GM21423 (cell line): ENCODE results near the gene EIF4E2.
"Not testable (repeated sequence)": the region's sequence is repeated elsewhere in the genome, so short reads cannot be mapped to it uniquely, and the experiment has no call there.

Experiments used
- ATAC-seq: cut with Tn5 transposase; IDR thresholded peaks from one replicate; pipeline ENCODE4 v1.9.1; 2021; ENCODE audit warnings: mild to moderate bottlenecking, moderate library complexity; ENCODE audit not compliant: unreplicated experiment

EIF4E2 gene

DNA sequence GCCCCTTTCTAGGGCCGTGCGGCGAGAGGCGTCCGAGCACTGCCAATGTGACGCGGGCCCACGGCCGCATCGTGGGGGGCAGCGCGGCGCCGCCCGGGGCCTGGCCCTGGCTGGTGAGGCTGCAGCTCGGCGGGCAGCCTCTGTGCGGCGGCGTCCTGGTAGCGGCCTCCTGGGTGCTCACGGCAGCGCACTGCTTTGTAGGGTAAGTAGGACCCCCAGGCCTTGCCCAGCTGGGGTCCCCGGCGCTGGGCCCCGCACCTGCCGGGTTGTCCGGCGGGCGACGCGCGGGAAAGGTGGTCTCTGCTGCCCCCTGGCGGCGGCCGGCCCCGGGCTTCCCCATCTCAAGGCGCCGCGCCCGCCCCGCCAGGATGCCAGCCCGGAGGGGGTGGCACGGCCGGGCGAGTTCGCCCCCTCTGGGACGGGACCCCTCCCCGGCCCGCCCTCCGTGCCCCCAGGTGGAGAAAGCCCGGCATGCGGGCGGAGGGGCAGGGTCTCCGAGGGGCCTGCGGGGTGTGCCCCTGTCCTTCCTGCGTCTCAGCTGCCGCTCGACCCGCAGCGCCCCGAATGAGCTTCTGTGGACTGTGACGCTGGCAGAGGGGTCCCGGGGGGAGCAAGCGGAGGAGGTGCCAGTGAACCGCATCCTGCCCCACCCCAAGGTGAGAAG lies 28.4 kb upstream of the EIF4E2 start:
- peak; percentile 60 for ATAC-seq

DNA sequence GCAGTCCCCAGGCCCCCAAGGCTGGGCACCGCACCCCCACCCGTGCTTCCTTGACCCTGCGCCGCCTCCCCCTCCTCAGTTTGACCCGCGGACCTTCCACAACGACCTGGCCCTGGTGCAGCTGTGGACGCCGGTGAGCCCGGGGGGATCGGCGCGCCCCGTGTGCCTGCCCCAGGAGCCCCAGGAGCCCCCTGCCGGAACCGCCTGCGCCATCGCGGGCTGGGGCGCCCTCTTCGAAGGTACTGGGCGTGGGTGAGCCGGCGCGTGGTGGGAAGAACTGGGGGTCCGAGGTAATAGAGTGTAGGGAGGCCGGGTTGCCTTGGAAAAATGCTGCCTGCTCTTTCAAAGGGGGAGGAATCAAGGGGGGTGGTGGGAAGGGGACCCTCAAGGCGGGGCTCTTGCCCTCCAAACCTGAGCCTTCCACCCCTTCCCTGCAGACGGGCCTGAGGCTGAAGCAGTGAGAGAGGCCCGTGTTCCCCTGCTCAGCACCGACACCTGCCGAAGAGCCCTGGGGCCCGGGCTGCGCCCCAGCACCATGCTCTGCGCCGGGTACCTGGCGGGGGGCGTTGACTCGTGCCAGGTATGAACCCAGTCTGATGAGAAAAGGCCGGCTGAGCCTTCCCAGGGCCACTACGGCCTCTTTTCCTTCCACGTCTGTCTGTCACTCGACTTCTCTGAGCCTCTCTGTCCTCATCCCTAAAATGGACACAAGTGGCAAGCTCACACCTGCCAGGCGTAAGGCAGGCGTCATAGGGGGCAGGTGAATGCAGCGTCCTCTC lies 27.7 kb upstream of the EIF4E2 start:
- no peak for ATAC-seq

DNA sequence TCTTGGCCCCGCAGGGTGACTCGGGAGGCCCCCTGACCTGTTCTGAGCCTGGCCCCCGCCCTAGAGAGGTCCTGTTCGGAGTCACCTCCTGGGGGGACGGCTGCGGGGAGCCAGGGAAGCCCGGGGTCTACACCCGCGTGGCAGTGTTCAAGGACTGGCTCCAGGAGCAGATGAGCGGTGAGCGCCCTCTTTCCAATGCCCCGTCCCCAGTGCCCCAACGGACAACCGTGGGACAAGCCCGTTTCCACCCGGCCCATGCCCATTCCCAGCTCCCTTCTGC lies 27.1 kb upstream of the EIF4E2 start:
- ATAC-seq: no peak

DNA sequence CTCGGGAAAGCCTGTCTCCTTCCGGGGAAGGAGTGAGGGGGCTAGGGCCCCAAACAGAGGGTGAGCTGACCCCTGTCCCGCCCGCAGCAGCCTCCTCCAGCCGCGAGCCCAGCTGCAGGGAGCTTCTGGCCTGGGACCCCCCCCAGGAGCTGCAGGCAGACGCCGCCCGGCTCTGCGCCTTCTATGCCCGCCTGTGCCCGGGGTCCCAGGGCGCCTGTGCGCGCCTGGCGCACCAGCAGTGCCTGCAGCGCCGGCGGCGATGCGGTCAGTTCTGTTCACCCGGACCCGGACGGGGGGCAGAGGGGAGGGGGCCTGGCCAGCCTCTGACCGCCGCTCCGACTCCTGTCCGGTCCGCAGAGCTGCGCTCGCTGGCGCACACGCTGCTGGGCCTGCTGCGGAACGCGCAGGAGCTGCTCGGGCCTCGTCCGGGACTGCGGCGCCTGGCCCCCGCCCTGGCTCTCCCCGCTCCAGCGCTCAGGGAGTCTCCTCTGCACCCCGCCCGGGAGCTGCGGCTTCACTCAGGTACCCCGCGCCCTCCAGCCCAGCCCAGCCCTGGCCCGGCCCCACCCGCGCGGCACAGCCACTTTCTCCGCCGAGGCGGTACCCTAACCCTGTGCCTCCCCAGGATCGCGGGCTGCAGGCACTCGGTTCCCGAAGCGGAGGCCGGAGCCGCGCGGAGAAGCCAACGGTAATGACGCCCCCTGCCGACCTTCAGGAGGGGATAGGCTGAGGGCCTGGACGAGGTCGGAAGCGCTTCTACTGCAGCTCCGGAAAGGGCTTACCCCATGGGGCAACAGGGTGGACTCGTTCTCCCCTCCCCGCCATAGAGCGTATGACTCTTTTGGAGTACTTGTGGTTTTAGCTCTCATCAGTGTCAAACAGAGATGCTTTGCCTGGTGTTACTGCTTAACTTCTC lies 26.5 kb upstream of the EIF4E2 start:
- no peak for ATAC-seq

DNA sequence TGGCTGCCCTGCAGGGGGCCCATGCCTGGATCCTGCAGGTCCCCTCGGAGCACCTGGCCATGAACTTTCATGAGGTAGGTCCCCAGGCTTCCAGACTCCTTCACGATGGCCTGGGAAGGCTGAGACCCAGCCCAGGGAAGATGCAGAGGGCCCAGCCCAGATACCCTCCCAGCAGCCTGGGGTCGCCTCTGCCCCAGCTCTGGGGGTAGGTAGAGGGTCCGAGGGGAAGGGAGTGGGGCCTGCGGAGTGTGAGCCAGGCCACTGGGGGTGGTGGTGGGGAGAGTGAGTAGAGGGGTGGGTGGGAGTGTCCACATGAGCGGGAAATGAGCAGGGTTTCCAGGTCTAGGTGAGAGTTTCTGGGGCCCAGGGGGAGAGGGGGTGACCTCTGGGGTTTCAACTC lies 25.7 kb upstream of the EIF4E2 start:
- no peak for ATAC-seq

DNA sequence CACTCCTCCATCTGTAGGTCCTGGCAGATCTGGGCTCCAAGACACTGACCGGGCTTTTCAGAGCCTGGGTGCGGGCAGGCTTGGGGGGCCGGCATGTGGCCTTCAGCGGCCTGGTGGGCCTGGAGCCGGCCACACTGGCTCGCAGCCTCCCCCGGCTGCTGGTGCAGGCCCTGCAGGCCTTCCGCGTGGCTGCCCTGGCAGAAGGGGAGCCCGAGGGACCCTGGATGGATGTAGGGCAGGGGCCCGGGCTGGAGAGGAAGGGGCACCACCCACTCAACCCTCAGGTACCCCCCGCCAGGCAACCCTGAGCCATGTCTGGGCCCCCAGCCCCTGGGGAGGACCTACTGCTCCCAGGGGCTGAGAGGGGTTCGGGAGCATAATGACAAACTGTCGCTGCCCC lies 25.3 kb upstream of the EIF4E2 start:
- no peak for ATAC-seq

DNA sequence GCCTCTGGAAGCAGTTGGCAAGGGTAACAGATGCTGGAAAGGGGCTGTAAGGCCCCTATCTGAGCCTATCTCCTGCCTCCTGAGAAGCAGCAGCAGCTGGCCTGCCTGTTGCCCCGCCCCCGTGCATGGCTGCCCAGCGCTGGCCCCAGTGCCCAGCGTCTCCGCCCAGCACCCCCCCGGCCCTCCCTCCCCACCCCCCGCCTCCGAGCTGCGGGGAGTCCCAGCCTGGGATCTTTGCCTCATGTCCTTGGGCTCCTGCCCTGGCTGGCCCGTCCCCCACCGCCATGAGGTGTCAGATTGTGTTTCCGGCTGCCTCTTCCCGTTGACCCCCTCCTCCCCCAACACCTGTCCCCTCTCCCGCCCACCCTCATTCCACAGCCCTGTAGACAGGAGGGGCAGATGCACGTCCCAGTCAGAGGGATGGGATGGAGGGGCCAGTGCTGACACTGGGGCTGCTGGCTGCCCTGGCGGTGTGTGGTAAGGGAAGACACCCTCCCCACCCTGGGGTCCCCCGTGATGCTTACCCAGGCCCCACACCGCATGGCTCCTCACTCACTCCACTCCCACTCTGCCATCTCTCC lies 24.6 kb upstream of the EIF4E2 start, which contains the start of gene CHRND:
TSS of gene CHRND (plus strand) at position 370 of the 581 bp plus-strand sequence. CDS start at position 426, 56 bp downstream.
- ATAC-seq: no peak

DNA sequence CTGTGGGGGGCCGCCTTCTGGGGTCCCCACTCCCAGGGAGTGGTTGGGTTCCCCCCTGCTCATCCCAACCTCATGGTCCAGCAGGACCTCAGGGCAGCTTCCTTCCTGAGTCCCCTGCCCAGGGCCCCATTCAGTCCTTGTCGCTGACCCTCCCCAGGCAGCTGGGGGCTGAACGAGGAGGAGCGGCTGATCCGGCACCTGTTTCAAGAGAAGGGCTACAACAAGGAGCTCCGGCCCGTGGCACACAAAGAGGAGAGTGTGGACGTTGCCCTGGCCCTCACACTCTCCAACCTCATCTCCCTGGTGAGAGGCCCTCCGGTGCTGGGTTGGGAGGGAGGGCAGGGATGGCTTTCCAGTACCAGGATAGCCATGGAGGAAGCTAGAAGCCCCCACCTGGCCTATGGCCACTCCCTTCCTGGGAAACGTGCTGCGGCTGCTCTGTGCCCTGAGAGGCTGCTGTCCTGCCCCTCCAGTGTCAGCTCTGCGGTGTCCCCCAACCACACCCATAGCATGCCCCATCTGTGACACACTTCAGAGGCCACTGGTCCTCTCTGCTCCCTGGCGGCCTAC lies 24.0 kb upstream of the EIF4E2 start:
- no peak for ATAC-seq

DNA sequence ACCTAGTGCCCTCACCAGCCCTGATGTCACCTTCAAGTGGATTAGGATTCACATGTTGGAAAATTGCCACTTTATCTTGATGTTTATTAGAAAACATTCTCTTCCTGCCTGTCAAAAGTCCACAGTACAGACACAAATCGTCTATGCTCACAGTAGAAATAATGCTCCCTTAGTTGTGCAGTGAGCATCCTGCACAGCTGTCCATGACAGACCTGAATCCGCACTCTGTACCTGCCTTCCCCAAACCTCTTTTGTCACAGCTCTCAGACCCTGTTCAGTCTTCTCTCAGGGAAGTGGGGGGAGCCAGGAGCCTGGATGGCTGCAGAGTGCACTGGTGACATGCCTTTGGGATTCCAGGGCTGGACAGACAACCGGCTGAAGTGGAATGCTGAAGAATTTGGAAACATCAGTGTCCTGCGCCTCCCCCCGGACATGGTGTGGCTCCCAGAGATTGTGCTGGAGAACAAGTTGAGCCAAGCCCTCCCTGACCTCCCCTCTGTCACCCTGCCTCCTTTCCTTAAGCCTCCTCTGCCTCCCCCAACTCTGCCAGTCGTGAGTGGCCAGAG lies 22.5 kb upstream of the EIF4E2 start:
- ATAC-seq: no peak

DNA sequence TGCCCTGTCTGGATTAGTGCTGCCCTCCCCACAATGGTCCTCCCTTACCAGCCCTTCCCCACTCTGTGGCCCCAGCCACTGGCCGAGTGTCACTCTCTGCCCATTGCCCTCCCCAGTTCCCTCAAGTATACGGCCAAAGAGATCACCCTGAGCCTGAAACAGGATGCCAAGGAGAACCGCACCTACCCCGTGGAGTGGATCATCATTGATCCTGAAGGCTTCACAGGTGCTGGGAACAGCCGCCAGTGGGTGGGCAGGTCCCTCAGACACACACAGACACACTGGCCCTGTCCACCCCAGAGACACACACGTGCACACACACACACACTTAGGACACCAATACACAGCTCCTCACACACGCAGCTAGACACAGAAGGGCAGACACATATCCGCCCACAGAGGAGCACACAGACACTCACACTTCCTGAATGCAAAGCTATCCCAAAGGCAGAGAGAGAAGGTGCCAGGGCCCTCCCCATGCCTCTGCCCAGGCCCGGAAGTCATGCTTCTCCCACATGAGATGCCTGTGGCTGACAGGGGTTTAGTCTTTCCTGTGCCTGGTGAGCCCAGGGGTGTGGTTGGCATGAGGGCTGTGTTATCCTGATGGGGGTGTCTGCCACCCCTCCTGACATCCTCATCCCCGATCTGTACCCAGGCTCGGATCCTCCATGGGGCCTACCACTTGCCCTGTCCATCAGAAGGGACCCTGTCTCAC lies 21.6 kb upstream of the EIF4E2 start:
- no peak for ATAC-seq

DNA sequence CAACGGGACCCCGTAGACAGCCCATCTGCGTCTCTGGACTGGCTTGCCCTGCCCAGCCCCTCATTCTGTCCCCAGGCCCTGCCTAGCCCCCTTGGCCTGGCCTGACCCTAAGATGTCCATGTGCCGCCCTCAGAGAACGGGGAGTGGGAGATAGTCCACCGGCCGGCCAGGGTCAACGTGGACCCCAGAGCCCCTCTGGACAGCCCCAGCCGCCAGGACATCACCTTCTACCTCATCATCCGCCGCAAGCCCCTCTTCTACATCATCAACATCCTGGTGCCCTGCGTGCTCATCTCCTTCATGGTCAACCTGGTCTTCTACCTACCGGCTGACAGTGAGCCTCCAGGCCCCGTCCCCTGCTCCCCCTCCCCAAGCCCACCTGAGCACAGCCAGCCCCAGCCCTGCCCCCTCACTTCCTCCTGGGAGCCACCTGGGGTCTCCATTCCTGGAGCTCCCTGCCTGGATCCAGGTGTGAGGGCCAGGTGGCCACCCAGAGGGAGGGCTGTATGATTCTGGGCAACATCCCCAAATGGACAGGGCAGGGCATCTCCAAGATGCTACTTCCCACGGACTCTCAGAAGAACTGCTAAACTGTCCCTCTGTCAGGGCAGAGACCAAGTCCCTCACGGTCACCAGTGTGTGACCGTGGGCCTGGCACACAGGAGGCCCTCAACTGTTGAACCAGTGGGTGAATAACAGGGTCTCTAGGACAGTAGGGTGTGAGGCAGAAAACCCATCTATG lies 20.5 kb upstream of the EIF4E2 start:
- ATAC-seq: no peak

DNA sequence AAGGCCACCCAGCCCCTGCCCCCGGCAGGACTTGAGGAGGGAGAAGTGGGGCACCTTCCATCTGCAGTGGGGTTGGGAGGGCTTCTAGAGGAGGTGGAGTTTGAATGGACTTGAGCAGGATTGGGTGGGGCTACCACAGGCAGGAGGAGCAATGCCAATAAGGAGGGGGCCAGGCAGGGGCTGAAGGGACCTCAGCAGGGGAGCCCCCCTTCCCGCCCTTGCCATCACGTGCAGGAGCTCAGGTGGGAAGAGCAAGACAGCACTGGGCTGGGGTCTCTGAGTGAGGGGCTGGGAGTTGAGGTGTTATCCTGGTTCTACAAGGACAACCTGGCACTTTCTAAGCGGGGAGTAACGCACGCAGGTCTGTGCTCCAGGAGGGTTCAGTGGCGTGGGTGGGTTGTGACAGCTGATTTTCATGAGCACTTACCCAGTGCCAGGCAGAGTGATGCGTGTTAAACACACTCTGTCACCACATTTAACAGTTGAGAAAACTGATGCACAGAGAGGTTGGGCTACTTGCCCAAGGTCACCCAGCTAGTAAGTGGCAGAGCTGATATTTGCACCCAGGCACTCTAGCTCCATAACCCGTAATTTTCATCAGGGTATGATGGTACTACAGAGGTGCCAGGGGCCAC lies 19.7 kb upstream of the EIF4E2 start:
- ATAC-seq: no peak

DNA sequence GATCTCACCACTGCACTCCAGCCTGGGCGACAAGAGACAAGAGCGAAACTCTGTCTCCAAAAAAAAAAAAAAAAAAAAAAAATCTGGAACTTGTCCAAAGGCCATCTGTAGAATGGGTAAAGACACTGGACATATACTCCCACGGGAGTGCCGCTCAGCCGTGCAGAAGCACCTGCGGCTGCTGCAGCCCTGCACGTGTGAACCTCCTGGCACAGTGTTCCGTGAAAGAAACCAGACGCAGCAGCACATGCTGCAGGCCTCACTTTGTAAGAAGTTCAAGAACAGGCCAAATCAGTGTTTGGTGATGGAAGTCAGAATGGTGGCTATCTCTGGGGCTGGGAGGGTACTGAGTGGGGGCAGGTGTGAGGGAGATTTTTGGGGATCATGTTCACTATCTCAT lies 18.1 kb upstream of the EIF4E2 start:
- no peak for ATAC-seq

DNA sequence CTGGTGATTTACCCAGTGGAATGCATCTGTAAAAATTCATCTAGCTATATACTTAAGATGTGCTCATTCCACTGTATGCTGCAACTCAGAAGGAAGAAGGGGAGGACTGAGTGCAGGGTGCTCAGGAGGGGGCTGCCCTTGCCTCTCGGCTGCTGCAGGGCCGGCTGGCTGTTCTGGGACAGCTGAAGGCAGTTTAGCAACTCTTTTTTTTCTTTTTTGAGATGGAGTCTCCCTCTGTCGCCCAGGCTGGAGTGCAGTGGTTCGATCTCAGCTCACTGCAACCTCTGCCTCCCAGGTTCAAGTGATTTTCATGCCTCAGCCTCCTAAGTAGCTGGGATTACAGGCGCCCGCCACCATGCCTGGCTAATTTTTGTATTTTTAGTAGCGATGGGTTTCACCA lies 17.7 kb upstream of the EIF4E2 start:
- not testable (repeated sequence) for ATAC-seq

DNA sequence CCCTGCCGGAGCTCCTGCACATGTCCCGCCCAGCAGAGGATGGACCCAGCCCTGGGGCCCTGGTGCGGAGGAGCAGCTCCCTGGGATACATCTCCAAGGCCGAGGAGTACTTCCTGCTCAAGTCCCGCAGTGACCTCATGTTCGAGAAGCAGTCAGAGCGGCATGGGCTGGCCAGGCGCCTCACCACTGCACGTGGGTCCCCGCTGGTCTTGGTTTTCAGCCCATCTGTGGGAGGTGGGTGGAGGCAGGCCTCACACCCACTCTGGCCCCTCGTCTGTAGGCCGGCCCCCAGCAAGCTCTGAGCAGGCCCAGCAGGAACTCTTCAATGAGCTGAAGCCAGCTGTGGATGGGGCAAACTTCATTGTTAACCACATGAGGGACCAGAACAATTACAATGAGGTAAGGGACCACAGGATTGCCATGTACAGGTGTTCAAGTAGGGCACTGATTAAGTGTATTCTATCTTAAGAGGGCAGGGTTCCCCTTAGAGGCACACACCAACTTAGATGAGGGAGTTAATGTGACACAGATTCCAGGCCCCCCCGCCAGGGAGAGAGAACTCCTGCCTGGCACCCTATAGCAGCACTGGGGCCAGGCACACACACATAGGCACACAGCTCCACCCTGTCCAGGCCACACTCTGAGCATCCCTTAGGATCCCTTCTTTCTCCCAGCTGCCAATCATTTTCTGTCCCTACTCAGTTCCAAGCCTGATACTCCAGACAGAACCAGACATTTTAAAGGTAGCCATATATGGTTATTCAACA lies 16.4 kb upstream of the EIF4E2 start:
- no peak for ATAC-seq

DNA sequence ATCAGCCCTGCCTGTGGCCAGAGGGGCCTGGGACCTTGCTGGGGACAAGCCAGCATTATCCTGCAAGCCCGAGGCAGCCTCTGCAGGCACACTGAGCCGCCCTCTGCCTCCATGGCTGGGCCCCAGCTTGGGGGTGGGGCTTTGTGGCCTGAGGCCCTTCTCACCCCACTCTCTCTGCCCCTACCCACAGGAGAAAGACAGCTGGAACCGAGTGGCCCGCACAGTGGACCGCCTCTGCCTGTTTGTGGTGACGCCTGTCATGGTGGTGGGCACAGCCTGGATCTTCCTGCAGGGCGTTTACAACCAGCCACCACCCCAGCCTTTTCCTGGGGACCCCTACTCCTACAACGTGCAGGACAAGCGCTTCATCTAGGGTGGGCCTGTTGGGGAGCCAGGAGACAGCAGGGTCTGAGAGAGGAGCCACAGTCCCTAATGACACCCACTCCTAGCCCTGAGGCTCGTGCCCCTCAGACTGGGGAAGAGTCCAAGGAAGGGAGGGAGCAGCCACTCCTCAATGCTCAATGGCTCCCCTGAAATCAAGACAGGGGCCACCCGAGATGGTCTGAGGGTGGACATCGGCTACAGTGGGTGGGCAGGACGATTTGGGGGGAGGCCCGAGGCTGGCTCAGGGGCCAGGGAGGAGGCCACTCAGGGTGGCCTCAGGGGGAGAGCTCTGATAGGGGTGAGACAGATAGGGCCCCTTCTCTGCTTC lies 15.4 kb upstream of the EIF4E2 start:
- ATAC-seq: no peak

DNA sequence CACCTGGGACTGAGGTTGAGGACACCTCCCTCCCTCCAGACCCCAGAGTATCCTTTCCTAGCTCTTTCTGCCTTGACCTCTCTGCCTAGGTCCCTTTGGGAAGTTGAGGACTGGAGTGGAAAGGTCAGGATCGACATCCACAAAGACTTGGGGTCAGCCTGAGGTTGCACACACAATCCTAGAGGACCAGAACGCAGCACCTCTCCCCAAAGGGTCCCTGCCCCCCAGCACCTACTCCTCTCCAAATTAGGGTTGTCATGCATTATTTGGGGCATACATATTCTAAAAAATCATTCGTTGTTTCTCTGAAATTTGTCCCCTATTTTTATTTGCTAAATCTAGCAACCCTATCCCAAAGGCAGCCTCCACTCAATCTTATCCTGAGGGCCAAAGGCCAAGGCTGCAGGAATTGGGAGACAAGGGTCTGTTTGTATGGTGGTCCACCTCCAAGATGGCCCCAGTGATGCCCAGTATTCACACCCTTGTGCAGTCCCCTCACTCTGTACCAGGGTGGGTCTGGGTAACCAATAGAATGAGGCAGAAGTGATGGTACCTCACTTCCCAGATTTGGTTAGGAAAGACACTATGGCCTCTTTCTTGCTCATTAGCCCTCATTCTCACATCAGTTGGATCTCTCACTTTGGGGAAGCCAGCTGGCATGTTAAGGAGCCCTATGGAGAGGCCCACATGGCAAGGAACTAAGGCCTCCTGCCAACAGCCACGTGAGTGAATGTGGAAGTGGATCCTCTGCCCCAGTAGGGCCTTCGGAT lies 14.5 kb upstream of the EIF4E2 start:
- no peak for ATAC-seq
